Dermis blood vessel endothelial cell (primary cell): Measurements from ENCODE around the gene TAF1C. TPM values are rescaled to one million over a fixed set of nuclear protein-coding genes. Genes with fewer than 3 reads are reported as not detected.
A peak's percentile ranks its signal among the peaks of the same experiment; 100 is the strongest.

ENCODE experiments used
- DNase-seq: peaks from one replicate; pipeline ENCODE4 v3.0.0; 2010
- total RNA-seq: library from RNA; depleted of rRNA; stranded (reverse); fragments of >200 nt; gene quantifications from 2 replicates; pipeline ENCODE4 v1.2.3, GENCODE V29; 2014

TAF1C gene
- total RNA-seq, 1 donor from 2014 or later = 24.2 TPM

DNA sequence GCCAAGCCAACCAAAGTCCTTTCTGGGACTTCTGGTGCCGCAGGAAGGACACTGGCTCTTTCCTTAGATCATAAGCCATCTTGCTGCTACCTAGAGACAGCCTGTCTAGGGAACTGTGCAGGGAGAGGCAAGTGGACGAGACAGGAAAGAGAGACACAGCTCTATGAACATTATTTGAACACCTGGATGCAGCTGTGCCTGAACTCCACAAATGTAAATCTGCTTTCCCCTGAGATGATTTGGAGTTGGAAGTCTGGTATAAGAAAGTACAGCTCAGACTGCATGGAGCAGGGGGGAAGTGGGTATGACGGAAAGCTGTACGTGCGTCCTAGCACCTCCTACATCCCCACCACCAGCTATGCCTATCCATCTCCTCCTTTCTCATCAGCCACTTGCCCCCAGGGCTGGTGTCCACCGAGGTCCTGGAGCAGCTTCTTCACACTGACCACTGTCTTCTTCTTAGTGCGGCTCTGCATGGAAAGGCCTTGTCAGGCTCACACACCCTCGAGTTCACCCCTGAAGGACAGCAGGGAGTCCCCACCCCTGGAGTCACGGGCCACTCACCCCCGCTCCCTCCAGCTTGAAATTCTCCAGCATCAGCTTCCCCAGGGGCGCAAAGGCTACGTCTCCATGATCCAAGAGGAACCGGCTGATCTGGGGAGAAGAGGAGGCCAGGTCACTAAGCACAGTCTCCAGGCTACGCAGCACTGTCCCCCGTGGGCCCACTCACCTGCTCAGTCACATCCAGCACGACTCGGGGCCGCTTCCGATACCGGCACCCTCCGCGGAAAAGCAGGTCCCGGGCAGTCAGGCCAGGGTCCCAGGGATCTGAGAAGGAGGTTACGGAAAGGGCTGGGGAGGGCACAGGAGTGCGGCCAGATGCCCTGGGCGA lies 3.9 kb downstream of the TAF1C start:
- no peak for DNase-seq

DNA sequence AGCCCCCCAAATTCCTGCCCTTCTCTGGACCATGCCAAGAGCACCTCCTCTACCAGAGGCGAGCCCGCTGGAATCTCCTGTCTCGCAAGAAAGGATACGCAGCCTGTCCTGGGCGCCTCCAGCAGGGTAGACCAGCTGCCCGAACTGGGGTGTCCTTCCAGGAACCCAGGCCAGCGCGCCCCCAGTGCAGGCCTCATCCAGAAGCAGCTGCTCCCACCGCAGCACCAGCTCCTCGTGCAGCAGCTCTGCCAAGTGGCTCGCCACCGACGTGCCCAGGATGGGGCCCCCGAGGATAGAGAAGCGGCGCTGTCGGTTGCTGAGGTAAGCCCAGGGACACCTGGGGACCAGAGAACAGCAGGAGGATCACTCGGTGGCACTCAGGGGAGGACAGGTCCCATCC lies 4.8 kb downstream of the TAF1C start:
- no peak for DNase-seq

DNA sequence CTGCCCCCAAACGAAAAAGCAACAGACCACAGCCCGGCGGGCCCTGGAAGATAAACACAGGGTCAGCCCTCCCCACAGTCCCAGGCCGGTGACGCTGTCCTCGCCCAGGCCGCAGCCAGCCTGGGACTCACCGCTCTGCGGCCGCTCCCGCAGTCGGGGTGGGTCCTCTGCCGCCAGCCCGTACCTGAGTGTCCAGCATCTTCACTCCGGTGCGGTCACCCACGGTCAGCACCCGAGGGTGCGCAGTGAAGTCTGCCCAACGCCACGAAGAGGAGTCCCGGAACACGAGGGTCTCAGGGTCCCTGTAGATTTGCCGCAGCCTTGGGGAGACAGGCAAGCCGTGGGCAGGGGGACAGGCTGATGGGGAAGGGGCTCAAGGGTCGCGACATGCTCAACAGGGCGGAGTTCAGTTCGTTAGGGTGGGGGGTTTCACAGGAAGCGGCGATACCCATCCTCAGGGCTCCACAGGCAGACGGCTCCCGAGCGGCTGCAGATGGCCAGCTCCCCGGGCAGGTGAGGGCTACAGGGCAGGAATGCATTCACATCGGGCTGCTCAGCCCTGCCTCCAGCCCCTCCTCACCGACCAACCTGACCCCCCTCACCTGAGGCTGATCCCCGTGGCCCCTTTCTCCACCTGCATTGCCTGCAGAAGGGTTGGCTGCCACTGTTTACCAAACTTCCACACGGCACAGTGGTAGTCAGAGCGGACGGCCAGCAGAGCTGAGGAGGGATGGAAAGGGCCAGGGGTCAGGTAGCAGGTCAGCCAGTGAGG lies 5.5 kb downstream of the TAF1C start:
- no peak for DNase-seq

DNA sequence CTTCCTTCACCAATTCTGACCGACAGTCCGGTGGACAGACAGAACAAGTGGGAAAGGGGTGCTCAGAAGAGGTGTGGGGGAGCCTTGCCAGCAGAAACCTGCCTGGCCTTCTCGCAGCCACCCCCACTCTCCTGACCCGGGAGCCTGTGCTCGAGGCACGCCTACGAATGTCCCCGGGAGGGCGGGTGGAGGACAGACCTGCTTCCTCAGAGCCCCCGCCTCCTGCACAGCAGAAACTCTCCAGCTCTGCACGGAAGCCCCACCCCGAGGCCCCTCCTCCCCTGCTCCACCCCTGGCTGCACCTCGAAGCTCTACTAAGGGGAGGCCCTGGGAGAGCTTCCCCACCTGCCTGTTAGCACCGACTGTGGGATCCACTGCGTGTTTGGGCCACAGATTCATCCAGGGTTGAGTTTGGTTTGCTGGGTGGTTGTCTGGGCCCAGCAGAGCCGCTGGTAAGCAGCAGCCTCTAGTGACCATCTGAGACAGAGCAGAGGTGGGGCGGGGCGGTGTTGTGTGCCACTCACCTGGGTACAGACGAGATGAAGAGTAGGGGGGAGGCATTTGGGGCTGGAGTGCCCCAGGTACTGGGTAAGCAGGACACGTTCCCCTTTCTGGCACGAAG lies 6.2 kb downstream of the TAF1C start:
- DNase-seq = no peak

DNA sequence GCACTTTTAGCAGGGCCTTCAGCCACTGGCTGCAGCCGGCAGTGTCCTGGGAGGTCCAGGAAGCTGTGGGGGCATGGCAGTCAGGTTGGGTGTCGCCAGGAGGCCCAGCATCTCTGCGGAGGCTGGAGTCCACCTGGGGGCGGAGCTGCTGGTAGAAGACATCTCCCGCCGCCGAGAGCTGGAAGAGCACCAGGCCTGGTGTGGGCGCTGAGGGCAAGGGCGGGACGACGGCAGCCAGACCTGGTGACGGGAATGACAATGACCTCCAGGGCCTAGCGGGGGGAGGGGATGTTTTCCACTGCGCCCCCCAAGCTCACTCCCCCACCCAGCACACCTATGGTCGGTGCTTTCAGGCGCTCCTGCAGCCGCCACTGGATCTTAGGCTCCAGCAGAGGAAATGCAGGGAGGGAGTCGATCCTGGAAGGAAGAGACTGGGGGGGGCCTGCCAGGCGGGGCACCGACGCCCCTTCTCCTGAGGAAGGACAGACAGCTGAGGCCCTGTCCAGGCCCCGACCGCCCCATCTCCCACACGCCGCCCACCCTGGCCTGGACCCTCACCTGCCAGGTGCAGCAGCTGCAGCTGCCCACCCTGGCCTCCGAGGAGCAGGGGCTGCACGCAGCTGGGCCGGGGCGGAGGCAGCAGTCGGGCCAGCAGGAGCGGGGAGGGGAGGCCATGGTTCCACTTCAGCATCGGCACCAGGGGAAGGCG lies 7.1 kb downstream of the TAF1C start:
- no peak for DNase-seq

DNA sequence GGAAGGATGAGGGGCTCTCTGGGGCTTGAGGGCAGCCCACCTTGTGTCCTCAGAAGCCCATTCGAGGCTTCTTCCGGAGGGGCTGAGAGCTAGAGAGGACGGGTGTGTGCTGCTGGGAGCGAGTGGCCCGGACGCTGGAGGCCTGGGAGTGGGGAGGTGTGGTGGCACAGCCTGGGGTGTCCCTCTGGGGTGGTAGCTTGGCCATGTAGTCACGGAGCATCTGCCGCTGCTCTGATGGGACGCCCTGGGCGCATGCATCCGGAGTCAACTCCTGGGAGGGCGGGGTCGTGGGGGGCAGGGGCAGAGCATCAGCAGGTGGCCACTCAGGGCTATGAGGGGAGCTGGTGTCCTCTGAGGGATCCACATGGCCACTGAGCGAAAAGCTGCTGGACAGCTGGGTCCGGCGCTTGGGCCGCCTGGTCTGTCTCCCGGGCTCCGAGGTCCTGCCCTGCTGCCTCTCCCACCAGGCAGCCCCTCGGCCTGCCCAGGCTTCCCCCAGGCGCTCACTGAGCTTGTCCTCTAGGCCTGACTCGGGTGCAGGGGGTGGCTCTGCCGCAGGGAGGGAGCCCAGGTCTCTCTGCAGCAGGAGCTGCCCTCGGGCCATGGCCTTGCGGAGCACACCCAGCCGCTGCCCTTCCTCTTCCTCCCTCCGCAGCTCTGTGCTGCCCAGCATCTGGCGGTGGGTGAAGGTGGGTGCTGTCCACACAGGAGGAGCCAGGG lies 7.8 kb downstream of the TAF1C start:
- DNase-seq = no peak

DNA sequence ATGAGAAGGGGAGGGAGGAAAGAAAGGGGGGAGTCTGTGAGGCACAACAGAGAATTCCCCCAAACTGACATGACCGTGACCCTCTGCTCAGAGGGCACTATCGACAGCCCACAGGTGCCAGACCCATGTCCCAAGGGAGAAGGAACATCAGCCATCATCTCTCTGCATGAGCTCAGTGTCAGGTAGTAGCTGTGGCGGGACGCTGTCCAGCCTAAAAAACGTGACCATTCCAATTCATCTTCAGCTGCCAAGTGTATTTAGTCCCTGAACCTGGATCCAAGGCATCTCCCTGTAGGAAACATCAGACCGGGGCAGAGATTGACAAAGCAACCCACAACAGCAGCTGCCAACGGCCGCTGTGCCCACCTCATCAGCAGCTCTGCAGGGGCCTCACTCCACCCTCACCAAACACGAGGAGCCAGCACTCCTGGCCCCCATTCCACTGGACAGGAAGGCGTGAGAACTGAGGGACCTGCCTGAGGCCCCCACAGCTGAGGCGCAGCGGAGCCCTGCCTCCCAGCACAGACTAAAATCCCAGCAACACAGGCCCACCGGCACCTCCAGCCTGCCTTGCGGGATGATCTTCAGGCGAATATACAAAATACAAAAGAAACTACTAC lies 8.6 kb downstream of the TAF1C start:
- no peak for DNase-seq

DNA sequence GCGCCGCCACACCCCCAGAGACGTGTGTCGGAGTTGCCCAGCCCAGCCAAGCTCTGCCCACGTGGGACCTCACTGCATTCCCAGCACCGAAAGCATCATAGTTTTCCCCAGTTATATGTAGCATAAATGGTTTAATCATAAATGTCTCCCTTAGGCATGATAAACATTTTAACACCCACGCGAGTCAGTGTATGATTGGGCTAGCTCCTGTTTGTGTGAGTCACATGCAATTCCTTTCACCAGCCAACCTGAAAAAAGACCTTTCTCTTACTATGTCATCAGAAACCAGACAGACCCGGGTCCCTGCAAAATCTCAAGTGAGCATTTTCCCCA lies 9.2 kb downstream of the TAF1C start:
- peak; percentile 32 for DNase-seq

DNA sequence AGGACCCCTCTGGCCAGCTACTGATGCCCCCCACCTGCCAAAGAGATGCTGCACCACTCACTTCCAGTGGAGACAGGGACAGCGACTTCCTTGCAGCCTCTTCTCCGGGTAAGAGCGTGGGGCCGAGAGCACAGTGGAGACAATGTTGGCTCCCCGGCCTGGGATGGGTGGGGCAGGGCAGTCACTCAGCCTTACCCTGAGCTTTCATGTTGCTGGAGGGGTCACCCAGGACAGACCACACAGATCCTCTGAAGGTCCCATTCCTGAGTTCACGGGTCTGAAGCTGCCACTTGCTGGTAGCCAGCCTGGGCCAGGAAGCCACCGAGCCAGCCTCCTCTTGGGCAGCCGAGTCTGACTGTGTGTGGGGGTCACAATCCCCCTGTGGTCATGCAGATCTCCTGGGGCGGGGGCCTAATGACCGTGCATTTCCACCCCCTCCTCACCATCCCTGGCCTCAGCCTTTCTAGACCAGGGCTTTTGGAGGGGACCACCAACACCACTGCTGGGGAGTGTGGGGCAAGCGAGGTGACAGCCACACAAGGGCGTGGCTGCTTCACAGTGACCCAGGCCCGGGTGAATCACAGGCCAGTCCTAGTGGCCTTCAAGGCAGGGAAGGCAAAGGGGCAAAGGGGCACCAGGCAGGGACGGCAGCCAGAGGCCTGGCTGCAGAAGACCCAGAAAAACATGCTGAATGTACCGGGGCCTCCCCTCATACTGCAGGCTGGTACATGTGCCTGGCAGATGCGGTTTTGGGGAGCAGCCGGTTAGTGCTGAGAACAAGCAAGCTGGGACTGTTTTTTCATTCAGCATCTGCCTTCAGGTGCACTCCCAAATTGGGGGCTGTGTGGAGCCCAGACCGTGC lies 10.4 kb downstream of the TAF1C start:
- no peak for DNase-seq

DNA sequence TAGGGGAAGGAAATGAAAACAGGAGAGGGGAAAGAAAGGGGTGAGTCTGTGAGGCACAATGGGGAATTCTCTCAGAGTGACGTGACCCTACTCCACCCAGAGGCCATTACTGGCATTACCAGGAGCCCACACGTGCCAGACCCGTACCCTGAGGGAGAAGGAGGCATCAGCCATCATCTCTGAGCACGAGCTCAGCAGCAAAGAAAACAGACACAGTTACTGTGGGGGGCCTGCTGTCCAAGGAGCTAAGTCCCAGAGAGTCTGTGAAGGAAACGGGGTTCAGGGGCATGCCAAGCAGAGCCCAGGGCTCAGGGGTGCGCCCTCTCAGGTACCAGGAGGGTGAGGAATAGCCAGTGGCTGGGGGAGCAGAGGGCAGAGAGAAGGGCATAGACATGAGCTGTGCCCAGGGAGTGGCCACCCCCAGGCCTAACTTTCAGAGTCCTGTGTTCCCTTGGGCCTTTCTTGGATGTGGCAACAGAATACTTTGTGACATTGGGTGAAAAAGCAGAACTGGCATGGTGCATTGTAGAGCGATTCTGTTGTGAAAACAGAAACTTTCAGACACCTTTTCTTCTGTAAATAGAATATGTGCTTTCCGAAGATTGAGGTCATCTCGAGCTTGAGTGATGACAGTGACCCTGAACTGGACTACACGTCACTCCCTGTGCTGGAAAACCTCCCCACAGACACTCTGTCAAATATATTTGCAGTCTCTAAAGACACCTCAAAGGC lies 11.3 kb downstream of the TAF1C start:
- DNase-seq = peak; percentile 65

DNA sequence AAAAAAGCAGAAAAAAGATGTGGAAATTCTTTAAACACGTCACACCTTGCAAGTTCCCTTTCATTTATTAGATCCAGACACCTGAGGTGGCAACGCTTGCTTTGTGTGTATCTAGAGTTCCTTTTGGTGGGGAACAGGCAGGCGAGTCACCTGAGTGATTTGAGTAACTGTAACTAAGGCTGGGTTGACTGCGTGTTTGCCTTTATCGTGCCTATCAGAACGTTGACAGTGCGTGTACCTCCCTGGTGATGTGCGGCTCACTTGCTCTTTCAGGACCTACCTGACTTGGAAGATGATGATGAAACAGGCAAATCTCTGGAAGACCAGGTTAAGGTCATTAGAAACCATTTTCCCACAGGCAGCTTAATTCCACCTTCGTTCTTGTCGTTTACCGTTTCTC lies 12.5 kb downstream of the TAF1C start:
- DNase-seq = no peak

DNA sequence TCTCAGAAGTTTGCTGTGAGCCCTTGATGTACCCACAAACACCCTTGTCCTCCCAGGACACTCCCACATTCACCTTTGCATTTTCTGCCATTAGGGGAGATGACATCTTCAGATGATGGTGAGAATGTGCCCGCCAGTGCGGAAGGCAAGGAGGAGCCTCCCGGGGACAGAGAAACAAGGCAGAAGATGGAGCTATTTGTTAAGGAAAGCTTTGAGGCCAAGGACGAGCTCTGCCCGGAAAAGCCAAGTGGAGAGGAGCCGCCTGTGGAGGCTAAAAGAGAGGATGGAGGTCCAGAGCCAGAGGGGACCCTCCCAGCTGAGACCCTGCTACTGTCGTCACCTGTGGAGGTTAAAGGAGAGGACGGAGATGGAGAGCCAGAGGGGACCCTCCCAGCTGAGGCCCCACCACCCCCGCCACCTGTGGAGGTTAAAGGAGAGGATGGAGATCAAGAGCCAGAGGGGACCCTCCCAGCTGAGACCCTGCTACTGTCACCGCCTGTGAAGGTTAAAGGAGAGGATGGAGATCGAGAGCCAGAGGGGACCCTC lies 17.0 kb downstream of the TAF1C start:
- DNase-seq = no peak

DNA sequence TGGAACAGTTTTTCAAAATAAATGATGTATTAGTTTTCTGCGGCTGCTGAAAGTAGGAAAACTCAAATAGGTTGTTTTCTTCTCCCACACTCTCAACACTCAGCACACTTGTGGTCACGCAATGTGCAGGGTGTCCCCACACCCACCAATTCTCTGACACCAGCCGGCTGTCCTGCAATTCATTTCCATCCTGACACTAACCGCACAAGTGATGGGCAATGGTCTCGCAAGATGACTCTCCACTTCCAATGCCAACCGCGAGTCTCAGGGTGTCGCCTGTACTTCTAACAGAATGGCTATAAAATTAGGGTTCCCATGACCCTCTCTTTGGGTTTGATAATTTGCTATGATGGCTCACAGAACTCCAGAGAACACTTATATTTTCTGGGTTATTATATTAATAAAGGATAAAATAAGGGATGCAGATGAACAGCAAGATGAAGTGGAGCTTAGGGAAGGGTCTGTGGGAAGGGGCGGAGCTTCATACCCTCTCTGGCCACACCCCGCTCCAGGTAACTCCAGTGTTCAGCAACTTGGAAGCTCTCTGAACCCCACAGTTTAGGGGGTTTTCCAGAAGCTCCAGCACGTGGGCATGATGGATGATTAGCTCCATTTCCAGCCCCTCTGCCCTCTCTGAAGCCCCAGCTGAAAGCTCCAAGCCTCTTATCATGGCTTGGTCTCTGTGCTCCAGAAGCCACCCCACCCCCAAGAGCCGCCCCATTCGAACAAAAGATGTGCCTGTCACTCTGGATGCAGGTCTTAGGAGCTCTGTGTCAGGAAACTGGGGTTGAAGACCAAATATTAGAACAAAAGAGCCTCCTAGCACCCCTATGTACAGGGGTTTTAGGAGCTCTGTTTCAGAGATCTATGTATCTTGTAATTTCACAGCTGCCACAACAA lies 19.8 kb downstream of the TAF1C start:
- DNase-seq = no peak

DNA sequence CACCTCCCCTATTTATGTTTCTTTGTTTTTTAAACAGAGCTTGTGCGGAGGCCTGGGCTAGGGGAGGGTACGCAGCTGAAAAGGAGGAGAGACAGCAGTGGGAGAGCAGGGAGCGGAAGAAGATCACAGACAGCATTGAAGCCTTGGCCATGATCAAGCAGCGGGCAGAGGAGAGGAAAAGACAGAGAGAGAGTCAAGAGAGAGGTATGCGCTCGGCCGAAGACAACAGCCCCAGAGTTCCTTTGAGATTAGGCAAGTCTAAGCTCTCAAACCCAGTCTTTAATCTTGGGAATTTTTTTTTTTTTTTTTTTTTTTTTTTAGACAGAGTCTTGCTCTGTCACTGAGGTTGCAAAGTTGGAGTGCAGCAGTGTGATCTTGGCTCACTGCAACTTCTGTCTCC lies 21.1 kb downstream of the TAF1C start:
- no peak for DNase-seq

DNA sequence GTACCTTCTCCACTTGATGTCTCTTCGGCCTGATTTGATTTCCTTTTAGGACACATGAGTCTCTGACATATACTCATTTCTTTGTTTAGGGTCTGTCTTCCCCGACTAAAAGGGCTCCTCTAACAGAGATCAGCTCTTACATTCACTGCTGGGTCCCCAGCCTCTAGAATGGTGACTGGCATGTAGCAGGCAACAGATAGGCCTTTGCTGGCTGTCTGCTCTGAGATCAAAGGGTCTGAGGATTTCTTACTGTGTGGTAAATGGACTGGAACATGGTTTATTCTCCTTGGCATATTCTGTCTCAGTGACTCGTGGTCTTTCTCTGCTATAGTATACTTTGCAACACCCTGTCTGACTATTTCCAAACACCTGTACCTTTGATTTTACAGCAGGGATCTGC lies 25.1 kb downstream of the TAF1C start:
- DNase-seq = no peak

DNA sequence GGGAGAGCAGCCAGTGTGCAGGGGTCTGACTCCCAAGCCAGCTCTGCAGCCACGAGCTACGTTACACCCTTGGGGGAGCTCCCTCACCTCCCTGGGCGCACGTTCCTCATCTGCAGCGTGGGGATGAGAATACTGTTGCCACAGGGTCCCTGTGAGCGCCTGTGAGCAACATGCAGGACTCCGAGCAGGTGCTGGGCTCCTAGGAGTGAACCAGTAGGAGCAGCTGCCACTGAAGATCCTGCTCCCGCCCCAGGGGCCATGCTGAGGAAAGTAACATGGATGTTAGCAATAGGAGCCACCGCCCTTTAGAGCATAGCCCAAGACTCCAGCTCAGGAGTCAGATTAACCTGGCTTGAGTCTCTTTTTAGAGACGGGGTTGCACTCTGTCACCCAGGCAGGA lies 25.8 kb downstream of the TAF1C start:
- no peak for DNase-seq

DNA sequence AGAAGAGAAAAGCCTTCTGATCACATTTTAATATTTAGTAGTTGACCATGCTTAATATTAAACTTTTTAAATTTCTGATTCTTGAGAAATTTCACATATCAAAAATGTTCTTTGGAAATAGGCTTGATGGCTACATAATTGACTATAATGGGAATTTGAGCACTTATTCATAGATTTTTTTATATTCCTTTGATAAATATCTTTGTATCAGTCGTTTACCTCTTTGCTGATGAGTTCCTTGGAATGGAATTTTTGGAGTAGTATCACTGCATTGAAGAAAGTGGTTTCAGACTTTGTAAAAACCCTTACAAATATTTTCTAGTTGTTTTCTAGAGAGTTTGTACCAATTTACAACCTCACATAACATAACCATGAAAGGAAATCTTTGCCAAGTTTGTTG lies 27.1 kb downstream of the TAF1C start:
- no peak for DNase-seq

DNA sequence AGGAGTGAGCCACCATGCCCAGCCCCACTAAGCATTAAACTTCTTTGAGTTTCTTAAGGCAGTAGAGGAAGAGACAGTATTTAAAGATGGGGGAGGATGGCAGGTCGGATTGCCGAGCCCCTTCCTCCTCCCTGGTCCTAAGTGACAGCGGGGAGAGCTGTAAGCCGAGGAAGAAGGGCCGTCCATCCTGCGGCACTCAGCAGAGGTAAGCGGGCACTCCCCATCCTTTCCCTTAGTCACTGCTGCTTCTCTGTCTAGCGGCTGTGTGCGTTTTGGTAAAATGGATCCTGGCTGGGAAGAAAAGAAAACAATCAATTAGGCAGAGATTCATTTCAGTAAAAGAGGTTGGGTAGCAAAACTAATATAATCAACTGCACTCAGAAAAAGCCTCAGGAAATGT lies 27.9 kb downstream of the TAF1C start:
- DNase-seq = no peak

DNA sequence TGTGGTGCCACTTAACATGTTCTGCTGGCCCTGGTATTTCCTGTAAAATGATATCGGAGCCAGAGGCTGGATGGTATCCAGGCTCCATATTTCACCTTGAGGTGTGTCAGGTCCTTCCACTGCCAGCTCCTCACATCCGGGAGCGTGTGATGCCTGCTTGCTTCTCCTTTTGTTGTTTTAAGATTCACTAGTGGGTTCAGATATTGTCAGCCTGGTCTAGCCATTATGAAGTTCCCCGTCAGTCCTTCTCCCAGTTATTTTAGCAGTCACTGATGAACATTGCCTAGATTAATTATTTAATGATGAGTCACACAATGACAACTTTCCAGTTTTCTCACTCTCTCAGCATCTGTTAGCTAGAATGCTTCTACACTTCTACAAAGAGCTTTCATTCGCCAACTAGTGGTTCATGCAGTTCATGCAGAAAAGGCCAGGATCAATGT lies 30.5 kb downstream of the TAF1C start:
- no peak for DNase-seq
